Skeletal muscle satellite cell (primary cell): Measurements from ENCODE around the gene RUNX3.

ENCODE experiments used
- H3K27me3 ChIP-seq: 2 replicates; pipeline ENCODE4 v1.7.0; 2013; ENCODE audit warnings: low read length; ENCODE audit not compliant: control insufficient read depth, insufficient read depth
- H3K36me3 ChIP-seq: 2 replicates; pipeline ENCODE4 v1.7.0; 2013; ENCODE audit warnings: mild to moderate bottlenecking, control low read depth, low read length; ENCODE audit not compliant: insufficient read depth
- H3K4me1 ChIP-seq: 2 replicates; pipeline ENCODE4 v1.7.0; 2013; ENCODE audit warnings: low read length; ENCODE audit not compliant: control insufficient read depth, insufficient read depth
- H3K4me2 ChIP-seq: 2 replicates; pipeline ENCODE4 v1.7.0; 2013; ENCODE audit warnings: mild to moderate bottlenecking, low read length
- H3K4me3 ChIP-seq: 2 replicates; pipeline ENCODE4 v1.7.0; 2013; ENCODE audit warnings: low read length
- H3K9ac ChIP-seq: 2 replicates; pipeline ENCODE4 v1.7.0; 2013; ENCODE audit warnings: mild to moderate bottlenecking, low read depth, low read length, moderate library complexity
- H3K9me3 ChIP-seq: replicated peaks from 2 replicates; pipeline ENCODE4 v1.7.0; 2013; ENCODE audit warnings: mild to moderate bottlenecking, control low read depth, low read length

The RUNX3 gene

DNA sequence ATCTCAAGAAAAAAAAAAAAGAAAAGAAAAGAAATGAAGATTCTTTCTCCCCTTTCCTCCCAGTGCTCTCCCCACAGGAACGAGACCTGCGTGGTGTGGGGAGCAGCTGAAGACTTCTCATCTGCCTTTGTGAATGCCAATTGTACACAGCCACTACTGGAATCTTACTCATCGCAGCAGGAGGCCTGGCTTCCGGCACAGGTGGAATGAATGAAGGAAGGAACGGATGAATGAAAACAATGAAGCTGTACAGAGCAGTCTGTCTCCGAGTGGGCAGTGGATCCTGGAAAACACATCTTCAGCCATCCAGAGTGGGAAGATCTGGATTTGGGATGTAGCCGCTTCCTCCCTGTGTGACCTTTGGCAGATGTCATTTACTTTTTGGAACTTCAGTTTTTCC, 64.9 kb downstream of the RUNX3 start:
- Histone ChIP-seq H3K36me3 (no peaks in the 10 kb centered on the region), H3K9ac (no peak overlapping the region), H3K4me3 (no peak overlapping the region), H3K4me2 (no peak overlapping the region), H3K9me3 (no peaks in the 10 kb centered on the region), H3K4me1 (peaks cover 13% of the 10 kb centered on the region), H3K27me3 (peaks cover 17% of the 10 kb centered on the region)

DNA sequence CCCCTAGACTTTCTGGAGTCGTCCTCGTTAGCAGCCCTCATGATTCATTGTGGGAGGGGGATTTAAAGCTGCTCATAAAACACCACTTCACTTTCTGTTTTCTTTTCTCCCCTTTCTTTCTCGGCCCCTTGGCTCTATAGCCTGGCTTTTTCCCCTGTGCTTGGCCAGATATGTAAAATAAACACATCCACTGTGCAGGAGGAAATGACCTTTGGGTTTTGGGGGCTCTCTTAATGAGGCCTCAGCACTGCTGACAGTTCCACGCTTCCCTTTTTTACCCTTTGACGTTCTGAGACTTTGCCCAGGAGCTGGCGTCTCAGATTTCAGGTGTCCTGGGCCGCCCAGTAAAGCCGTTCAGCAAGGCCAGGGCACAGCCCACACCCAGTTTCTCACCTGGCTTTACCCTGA, 65.7 kb downstream of the RUNX3 start:
- peaks cover 17% of the 10 kb centered on the region for H3K27me3 ChIP-seq
- H3K9ac ChIP-seq, result no peak overlapping the region
- H3K4me2 ChIP-seq, result no peak overlapping the region
- no peaks in the 10 kb centered on the region for H3K9me3 ChIP-seq
- H3K4me3 ChIP-seq, result no peak overlapping the region
- no peaks in the 10 kb centered on the region for H3K36me3 ChIP-seq
- H3K4me1 ChIP-seq, result peaks cover 13% of the 10 kb centered on the region

DNA sequence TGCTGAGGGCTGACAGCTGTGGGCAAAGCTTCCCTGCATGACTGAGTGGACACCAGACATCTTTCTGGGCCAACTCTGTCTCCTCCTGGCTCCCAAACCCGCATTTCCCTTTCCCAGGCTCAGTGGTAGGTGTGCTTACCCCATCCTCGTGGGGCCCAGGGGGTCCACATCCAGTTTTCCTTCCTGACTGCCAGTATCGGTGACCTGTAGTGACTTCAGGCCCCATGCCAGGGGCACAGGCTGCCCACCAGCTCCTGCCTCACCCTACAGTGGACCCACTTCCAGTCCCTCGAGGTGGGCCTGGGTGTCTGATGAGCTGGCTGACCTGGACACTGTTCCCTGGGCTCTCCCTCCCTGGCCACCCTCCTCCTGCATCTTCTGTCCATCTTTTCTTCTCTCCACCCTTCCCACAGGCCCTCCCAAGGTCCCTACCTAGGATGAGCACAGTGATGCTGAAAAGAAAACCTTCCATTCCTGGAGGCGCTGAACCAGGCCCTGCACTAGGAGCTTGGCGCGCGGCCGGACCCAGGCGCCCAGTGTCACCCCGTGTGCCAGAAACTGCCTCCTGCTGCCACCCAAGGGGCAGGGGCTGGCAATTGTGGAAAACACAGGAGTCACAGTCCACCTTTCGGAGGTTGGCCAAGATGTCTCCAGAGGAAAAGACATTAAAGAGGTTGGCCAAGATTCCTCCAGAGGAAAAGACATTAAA, 67.1 kb downstream of the RUNX3 start:
- Histone ChIP-seq H3K9me3 (no peaks in the 10 kb centered on the region), H3K9ac (no peak overlapping the region), H3K27me3 (peaks cover 16% of the 10 kb centered on the region), H3K4me2 (no peak overlapping the region), H3K36me3 (no peaks in the 10 kb centered on the region), H3K4me3 (no peak overlapping the region), H3K4me1 (peaks cover 13% of the 10 kb centered on the region)

DNA sequence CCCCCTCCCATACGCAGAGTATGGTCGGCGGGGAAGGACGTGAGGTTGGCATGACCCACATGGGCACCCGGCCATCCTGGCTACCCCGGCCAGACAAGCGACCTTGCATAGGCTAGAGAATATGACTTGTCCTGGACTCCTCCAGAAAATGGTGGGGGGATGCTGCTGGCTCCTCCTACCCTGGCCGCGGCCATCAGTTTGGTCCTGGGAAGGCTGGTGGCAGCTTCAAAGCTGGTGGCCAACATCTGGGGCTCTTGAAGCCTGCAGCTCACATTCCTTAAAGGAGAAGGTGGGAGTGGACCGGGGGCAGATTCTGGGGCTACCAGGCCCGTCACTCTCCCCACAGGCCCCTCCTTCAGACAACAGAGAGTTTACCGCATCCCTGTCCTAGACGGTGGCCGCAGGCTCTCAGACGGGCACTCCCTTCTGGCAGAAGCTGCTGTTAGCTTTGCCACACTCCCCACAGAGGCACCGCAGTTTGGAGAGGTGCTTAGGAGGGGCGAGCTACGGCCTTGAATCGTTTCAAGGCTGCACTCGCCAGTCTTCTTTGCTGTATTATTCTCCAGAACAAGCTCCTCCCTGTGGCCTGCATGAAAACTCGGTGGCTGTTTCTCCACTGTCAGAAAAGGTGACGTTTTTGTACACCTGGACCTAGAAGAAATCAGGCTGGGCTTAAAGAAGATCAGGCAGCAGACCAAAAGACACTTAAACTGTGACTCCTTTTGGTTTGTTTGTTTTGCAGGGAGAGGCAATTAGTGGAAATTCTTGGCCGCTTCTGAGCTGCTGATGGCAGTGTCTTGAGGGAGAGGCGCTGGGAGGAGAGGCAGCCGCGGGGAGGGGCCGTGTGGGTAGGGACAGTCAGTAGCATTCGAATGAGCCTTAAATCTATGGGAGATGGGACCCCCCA, 68.0 kb downstream of the RUNX3 start:
- H3K4me3 ChIP-seq, result no peak overlapping the region
- H3K9ac ChIP-seq, result no peak overlapping the region
- peaks cover 8% of the 10 kb centered on the region for H3K27me3 ChIP-seq
- peaks cover 13% of the 10 kb centered on the region for H3K4me1 ChIP-seq
- H3K36me3 ChIP-seq, result no peaks in the 10 kb centered on the region
- H3K4me2 ChIP-seq, result peak overlapping the region; percentile 33
- H3K9me3 ChIP-seq, result no peaks in the 10 kb centered on the region

DNA sequence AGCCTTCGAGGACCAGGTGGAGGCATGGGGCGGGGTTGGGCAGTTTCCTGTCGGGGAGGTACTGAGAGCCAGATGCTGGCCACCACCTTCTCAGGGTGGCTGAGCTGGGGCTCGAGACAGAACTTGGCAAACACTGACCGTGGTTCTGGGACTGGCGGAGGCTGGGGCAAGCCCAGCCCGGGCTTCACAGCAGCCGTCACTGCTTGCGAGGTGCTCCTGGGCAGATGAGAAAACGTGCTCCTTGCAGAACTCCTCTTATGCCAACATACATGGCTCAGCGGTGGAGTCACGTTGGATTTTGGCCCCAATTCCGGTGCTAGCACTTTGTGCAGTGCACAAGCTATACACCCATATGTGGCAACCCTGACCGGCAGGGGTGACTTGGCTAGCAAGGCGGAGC, 69.2 kb downstream of the RUNX3 start:
- Histone ChIP-seq H3K27me3 (no peaks in the 10 kb centered on the region), H3K4me2 (no peak overlapping the region), H3K4me3 (no peak overlapping the region), H3K9ac (no peak overlapping the region), H3K9me3 (no peaks in the 10 kb centered on the region), H3K4me1 (peaks cover 7% of the 10 kb centered on the region), H3K36me3 (no peaks in the 10 kb centered on the region)

DNA sequence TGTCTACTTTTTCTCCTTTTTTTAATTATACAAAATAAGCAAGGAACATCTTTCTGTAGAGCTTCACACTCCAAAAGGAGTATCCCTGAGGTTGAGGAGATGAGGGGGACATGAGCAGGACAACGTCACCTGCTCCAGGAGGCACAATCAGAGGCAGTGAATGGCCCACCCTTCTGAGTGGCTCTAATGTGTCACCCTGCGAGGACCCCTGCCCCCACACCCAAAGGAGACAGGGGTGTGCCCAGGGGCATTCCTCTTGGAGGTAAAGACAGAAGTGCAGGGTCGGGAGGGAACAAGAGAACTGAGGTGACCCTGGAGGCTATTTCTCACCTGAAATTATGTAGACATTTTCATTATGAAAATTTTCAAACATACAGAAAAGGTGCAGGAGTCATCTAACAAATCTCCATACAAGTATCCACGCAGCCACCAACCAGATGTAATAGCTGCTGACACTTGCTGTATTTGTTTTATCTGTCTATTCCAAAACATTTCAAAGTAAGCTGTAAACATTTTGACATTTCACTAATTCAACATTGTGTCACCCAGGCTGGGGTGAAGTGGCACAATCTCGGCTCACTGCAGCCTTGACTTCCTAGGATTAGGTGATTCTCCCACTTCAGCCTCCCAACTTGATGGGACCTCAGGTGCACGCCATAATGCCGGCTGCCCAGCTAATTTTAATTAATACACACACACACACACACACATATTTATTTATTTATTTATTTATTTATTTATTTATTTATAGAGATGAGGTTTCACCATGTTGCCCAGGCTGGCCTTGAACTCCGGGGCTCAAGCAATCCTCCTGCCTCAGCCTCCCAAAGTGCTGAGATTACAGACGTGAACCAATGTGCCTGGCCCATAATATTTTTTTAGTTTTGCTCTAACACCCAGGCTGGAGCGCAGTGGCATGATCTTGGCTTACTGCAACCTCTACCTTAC, 70.7 kb downstream of the RUNX3 start:
- Histone ChIP-seq H3K27me3 (no peaks in the 10 kb centered on the region), H3K4me1 (peaks cover 7% of the 10 kb centered on the region), H3K4me3 (no peak overlapping the region), H3K4me2 (no peak overlapping the region), H3K9ac (no peak overlapping the region), H3K9me3 (no peaks in the 10 kb centered on the region), H3K36me3 (no peaks in the 10 kb centered on the region)

DNA sequence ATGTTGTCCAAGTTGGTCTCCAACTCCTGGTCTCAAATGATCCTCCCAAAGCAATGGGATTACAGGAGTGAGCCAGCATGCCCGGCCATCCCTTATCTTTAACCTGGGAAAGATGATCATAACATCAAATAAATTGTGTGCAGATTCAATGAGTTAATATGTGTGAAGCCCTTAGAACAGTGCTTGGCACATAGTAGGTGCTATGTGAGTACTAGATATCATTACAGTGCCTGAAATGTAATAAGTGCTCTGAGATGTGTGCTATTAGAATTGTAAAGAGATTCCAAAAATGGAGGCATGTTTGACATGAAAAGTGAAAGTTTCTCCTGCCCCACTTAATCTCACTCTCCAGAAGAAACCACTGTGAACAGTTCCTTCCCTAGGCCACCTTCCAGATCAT, 71.8 kb downstream of the RUNX3 start:
- Histone ChIP-seq H3K4me1 (peaks cover 7% of the 10 kb centered on the region), H3K4me3 (no peak overlapping the region), H3K36me3 (no peaks in the 10 kb centered on the region), H3K4me2 (no peak overlapping the region), H3K27me3 (no peaks in the 10 kb centered on the region), H3K9ac (no peak overlapping the region), H3K9me3 (no peaks in the 10 kb centered on the region)

DNA sequence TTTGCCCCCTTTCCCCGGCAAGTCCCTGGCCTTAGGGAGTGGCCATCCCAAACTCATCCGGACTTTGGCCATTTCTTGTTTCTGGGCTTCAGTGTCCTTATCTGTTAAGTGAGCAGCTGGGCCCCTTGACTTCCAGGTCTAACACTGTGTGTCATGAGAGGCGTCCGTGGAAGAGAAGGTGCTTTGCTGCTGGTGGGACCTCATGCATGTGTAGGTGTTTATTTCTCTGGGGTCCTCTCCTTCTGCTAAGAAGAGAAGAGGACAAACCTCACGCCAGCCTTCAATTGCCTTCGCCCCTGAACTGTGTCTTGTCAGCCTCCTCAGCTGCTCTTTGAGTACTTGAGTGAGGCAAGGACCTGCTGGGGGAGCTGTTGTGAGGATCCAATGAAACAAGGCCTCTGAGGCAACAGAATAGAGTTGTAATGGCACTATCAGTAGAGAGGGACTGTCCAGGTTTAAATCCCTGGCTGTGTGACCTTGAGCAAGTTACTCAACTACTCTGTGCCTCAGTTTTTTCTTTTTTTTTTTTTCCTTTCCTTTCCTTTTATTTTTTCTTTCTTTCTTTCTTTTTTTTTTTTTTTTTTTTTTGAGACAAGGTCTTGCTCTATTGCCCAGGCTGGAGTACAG, 72.5 kb downstream of the RUNX3 start:
- H3K27me3 ChIP-seq, result no peaks in the 10 kb centered on the region
- no peak overlapping the region for H3K4me3 ChIP-seq
- no peak overlapping the region for H3K9ac ChIP-seq
- no peaks in the 10 kb centered on the region for H3K9me3 ChIP-seq
- H3K36me3 ChIP-seq, result no peaks in the 10 kb centered on the region
- H3K4me1 ChIP-seq, result peaks cover 6% of the 10 kb centered on the region
- H3K4me2 ChIP-seq, result no peak overlapping the region

DNA sequence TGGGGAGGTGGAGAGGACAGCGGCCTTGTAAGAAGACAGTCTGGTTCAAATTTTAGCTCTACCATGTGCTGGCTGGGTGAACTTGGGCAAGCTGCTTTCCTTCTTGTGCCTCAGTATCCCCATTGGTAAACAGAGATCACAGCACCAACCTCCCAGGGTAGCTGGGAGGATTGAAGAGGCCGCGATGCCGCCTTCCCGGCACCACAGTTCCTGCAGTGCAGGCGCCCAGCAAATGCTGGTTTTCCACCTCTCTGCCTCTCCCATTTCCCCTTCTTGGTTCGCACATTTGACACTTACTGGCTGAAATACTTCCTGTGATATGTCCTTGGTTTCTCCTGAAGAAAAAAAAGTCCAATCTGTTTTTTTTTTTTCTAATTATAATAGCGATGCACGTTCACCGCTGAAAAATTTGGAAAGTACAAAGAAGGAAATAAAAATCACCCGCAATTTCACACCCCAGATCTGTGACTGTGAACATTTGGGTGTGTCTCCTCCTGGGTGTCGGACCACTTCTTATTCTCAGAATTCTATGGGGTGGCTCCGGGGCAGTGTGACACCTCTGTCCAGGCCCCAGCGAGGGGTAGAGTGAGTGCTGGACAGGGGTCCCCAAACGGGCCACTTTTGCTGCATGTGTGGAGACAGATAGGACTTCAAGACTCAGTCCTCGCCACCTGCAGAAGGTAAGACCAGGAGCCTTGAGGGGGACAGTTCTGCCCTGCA, 73.1 kb downstream of the RUNX3 start:
- no peak overlapping the region for H3K4me2 ChIP-seq
- H3K36me3 ChIP-seq, result no peaks in the 10 kb centered on the region
- no peak overlapping the region for H3K4me3 ChIP-seq
- H3K27me3 ChIP-seq, result no peaks in the 10 kb centered on the region
- H3K4me1 ChIP-seq, result no peaks in the 10 kb centered on the region
- no peak overlapping the region for H3K9ac ChIP-seq
- H3K9me3 ChIP-seq, result no peaks in the 10 kb centered on the region

DNA sequence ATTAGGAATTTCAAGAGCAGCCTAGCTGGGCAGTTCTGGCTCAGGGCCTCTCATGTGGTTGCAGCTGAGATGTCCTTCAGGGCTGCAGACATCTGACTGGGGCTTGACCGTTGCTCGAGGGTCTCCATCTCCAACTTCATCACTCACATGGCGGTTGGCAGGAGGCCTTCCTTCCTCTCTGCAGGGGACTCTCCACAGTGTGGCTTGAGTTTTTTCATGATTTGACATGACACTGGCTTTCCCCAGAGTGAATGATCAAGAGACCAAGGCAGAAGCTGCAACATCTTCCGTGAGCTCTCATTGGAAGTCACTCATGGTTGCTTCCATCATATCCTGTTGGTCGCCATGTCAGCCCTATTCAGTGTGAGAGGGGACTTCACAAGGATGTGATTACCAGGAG, 74.6 kb downstream of the RUNX3 start:
- no peak overlapping the region for H3K4me2 ChIP-seq
- H3K36me3 ChIP-seq, result no peaks in the 10 kb centered on the region
- no peaks in the 10 kb centered on the region for H3K9me3 ChIP-seq
- H3K4me3 ChIP-seq, result no peak overlapping the region
- no peaks in the 10 kb centered on the region for H3K27me3 ChIP-seq
- H3K9ac ChIP-seq, result no peak overlapping the region
- no peaks in the 10 kb centered on the region for H3K4me1 ChIP-seq
